Panc1 (cell line): ENCODE results near the gene ASB2. TPM values are rescaled to one million over a fixed set of nuclear protein-coding genes. Genes with fewer than 3 reads are reported as not detected.

Experiments used
- ATAC-seq: fragments of 200-7000 bp; cut with Tn5 transposase; 2 replicates; pipeline ENCODE4 v1.9.1; 2020; ENCODE audit warnings: mild to moderate bottlenecking, moderate library complexity
- BruUV-seq: library from RNA; stranded (reverse); fragments of 400-500 nt; replicated peaks from 2 replicates; lab custom pipeline; 2021; lab: Mats Ljungman, UMichigan
- CTCF ChIA-PET: fragments of 300-600 bp; sonication (Branson Sonifier 250); formaldehyde crosslinking; loops from one replicate; lab custom pipeline; 2022; ENCODE audit warnings: antibody characterized with exemption; lab: Charles Lee
- POLR2A ChIA-PET: fragments of 300-600 bp; sonication (Branson Sonifier 250); formaldehyde crosslinking; loops from one replicate; lab custom pipeline; 2022; ENCODE audit warnings: antibody characterized with exemption; lab: Charles Lee
- DNase-seq: peaks from one replicate; pipeline ENCODE4 v3.0.0-alpha.2; 2010; ENCODE audit warnings: low read depth, low spot score
- H3K27ac ChIP-seq: 2 replicates; pipeline ENCODE4 v1.5.1; 2011; ENCODE audit warnings: mild to moderate bottlenecking, low read length, inconsistent platforms
- H3K27me3 ChIP-seq: fragments of 200-500 bp; sonication (Bioruptor generic); 2 replicates; pipeline ENCODE4 v1.6.0; 2014; ENCODE audit warnings: low read length, inconsistent platforms; ENCODE audit not compliant: control insufficient read depth, insufficient read depth
- H3K36me3 ChIP-seq: fragments of 200-500 bp; sonication (Bioruptor generic); 2 replicates; pipeline ENCODE4 v1.5.1; 2014; ENCODE audit warnings: inconsistent platforms, mild to moderate bottlenecking, low read length, moderate library complexity; ENCODE audit not compliant: control insufficient read depth, insufficient read depth
- H3K4me1 ChIP-seq: 2 replicates; pipeline ENCODE4 v1.5.1; 2011; ENCODE audit warnings: inconsistent platforms, mild to moderate bottlenecking, low read length, moderate library complexity; ENCODE audit not compliant: control insufficient read depth, insufficient read depth
- H3K4me3 ChIP-seq, 2 experiments: 2 replicates each; pipeline ENCODE4 v1.5.1; 2011 to 2012; ENCODE audit warnings: low read depth in 2 of 2, low read length in 2 of 2, mild to moderate bottlenecking in 2 of 2, inconsistent platforms in 1 of 2, moderate library complexity in 1 of 2
- H3K9me3 ChIP-seq: fragments of 200-500 bp; sonication (Bioruptor generic); 2 replicates; pipeline ENCODE4 v1.5.1; 2014; ENCODE audit warnings: low read depth, mild to moderate bottlenecking, inconsistent platforms, low read length, moderate library complexity; ENCODE audit not compliant: control insufficient read depth, insufficient read depth
- POLR2AphosphoS5 ChIP-seq: IDR thresholded peaks from 2 replicates; pipeline ENCODE4 v1.6.1; 2012; ENCODE audit warnings: mild to moderate bottlenecking, low read depth, low read length, moderate library complexity
- SIN3A ChIP-seq: IDR thresholded peaks from 2 replicates; pipeline ENCODE4 v1.6.1; 2012; ENCODE audit warnings: low read depth, mild to moderate bottlenecking, low read length, moderate library complexity, borderline replicate concordance; ENCODE audit not compliant: insufficient read depth
- TCF7L2 ChIP-seq: IDR thresholded peaks from 2 replicates; pipeline ENCODE4 v1.6.1; 2011; ENCODE audit warnings: mild to moderate bottlenecking, low read depth, low read length, inconsistent platforms
- in situ Hi-C: cut with HindIII; loops from 2 replicates; pipeline ENCODE4 v1.10.0; 2016; ENCODE audit warnings: low sequenced_read_pairs, low pct_unique_long_range_greater_than_20kb
- intact Hi-C: fragments of 100-400 bp; cut with micrococcal nuclease; formaldehyde crosslinking; loops from one replicate; pipeline ENCODE4 v1.10.0; 2022; ENCODE audit not compliant: unreplicated experiment
- total RNA-seq: library from RNA; stranded (reverse); gene quantifications from one replicate; pipeline ENCODE4 v1.2.1, GENCODE V29; 2021; ENCODE audit not compliant: unreplicated experiment
- TF ChIP-seq, protein P1 (sequence below), 2 experiments: IDR thresholded peaks; 2 replicates each; pipeline ENCODE4 v1.6.1; 2011 to 2012; ENCODE audit warnings: low read depth in 2 of 2, control low read depth in 1 of 2, low read length in 1 of 2, mild to moderate bottlenecking in 1 of 2, moderate library complexity in 1 of 2; ENCODE audit not compliant: insufficient read depth in 1 of 2
- TF ChIP-seq, protein P2 (sequence below): fragments of 450-650 bp; IDR thresholded peaks from 2 replicates; pipeline ENCODE4 v1.5.1; 2017; ENCODE audit warnings: mild to moderate bottlenecking

The ASB2 gene
- total RNA-seq, 1 experiment from 2014 or later, result 0.28 TPM

GRCh38 chr14:93991649-93992048 lies 15.3 kb upstream of the ASB2 start:
- no peaks in the 10 kb centered on the region for H3K36me3 ChIP-seq
- POLR2A ChIA-PET, result no interaction called here
- no peaks in the 10 kb centered on the region for H3K27me3 ChIP-seq
- no peak for TF ChIP-seq TCF7L2
- TF ChIP-seq, protein P1, sequence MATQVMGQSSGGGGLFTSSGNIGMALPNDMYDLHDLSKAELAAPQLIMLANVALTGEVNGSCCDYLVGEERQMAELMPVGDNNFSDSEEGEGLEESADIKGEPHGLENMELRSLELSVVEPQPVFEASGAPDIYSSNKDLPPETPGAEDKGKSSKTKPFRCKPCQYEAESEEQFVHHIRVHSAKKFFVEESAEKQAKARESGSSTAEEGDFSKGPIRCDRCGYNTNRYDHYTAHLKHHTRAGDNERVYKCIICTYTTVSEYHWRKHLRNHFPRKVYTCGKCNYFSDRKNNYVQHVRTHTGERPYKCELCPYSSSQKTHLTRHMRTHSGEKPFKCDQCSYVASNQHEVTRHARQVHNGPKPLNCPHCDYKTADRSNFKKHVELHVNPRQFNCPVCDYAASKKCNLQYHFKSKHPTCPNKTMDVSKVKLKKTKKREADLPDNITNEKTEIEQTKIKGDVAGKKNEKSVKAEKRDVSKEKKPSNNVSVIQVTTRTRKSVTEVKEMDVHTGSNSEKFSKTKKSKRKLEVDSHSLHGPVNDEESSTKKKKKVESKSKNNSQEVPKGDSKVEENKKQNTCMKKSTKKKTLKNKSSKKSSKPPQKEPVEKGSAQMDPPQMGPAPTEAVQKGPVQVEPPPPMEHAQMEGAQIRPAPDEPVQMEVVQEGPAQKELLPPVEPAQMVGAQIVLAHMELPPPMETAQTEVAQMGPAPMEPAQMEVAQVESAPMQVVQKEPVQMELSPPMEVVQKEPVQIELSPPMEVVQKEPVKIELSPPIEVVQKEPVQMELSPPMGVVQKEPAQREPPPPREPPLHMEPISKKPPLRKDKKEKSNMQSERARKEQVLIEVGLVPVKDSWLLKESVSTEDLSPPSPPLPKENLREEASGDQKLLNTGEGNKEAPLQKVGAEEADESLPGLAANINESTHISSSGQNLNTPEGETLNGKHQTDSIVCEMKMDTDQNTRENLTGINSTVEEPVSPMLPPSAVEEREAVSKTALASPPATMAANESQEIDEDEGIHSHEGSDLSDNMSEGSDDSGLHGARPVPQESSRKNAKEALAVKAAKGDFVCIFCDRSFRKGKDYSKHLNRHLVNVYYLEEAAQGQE (IDR thresholded peaks at IDR 0.05; ENCODE audit: insufficient read depth in 1 of 2, low read depth in 2 of 2, low read length in 1 of 2), result no peak
- TF ChIP-seq, protein P2, sequence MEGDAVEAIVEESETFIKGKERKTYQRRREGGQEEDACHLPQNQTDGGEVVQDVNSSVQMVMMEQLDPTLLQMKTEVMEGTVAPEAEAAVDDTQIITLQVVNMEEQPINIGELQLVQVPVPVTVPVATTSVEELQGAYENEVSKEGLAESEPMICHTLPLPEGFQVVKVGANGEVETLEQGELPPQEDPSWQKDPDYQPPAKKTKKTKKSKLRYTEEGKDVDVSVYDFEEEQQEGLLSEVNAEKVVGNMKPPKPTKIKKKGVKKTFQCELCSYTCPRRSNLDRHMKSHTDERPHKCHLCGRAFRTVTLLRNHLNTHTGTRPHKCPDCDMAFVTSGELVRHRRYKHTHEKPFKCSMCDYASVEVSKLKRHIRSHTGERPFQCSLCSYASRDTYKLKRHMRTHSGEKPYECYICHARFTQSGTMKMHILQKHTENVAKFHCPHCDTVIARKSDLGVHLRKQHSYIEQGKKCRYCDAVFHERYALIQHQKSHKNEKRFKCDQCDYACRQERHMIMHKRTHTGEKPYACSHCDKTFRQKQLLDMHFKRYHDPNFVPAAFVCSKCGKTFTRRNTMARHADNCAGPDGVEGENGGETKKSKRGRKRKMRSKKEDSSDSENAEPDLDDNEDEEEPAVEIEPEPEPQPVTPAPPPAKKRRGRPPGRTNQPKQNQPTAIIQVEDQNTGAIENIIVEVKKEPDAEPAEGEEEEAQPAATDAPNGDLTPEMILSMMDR, result no peak
- TF ChIP-seq SIN3A, result no peak
- no peak for TF ChIP-seq POLR2AphosphoS5
- H3K27ac ChIP-seq, result no peak overlapping the region
- no TSS peak for BruUV-seq
- CTCF ChIA-PET, result interaction anchor here (0.5 kb wide), 1 partner anchor 1318 kb away, joined by 4 read pairs; no protein-coding TSS in a partner anchor
- in situ Hi-C loops (no loop called here), intact Hi-C loops (no loop called here)
- H3K9me3 ChIP-seq, result no peaks in the 10 kb centered on the region
- ATAC-seq, result no peak
- no peaks in the 10 kb centered on the region; the same call in 1 of the 2 replicates for H3K4me1 ChIP-seq
- no peak for DNase-seq
- no peak overlapping the region for H3K4me3 ChIP-seq

DNA sequence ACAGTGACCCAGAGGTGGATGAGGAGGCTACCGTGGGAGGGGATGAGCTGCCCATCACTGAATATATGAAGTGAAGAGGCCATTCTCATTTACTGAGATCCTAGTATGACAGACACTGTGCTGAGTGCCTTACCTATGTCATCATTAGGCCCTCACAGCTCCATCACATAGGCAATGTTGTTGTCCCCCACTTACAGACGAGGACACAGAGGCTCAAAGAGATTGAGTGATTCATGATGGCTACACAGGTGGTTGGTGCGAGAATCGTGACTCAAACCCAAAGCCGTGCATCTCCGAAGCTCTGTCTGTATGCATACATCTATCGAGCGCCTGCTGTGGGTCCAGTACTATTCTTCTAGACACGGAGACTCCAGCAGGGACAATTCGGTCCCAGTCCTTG lies 14.8 kb upstream of the ASB2 start:
- no peaks in the 10 kb centered on the region for H3K9me3 ChIP-seq
- no peaks in the 10 kb centered on the region for H3K27me3 ChIP-seq
- TF ChIP-seq TCF7L2, result no peak
- TF ChIP-seq POLR2AphosphoS5, result no peak
- TF ChIP-seq, protein P1 (IDR thresholded peaks at IDR 0.05; ENCODE audit: insufficient read depth in 1 of 2, low read depth in 2 of 2, low read length in 1 of 2), result no peak
- TF ChIP-seq SIN3A, result no peak
- no peak overlapping the region for H3K4me3 ChIP-seq
- no peak overlapping the region for H3K27ac ChIP-seq
- no TSS peak for BruUV-seq
- CTCF ChIA-PET, result no interaction called here
- POLR2A ChIA-PET, result no interaction called here
- no peaks in the 10 kb centered on the region; the same call in 1 of the 2 replicates for H3K4me1 ChIP-seq
- H3K36me3 ChIP-seq, result no peaks in the 10 kb centered on the region
- no peak for ATAC-seq
- intact Hi-C loops (no loop called here), in situ Hi-C loops (no loop called here)
- DNase-seq, result no peak
